ENCODE measurements around the gene SERPINA6. TPM values are rescaled to one million over a fixed set of nuclear protein-coding genes. Genes with fewer than 3 reads are reported as not detected.

SERPINA6 gene
- total RNA-seq, 2 donors from 2014 or later = not detected

DNA sequence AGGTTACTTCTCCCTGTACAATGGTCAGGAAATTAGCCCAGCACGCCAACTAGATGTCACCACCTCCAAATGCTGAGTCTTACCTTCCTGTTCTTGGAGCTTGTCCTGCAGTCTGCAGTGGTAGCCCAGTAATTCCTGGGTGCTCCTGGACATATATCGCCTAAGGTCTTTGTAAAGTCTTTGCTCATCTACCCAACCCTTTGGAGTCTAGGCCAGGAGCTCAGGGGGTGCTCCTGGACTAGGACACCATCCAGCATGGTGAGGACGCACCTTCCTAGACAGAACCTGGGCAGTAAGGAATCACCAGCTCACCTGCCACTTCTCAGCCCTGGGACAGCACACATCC, 30.6 kb downstream of the SERPINA6 start:
- H3K27me3 ChIP-seq = no peaks in the 10 kb centered on the region
- TF ChIP-seq, protein P1, sequence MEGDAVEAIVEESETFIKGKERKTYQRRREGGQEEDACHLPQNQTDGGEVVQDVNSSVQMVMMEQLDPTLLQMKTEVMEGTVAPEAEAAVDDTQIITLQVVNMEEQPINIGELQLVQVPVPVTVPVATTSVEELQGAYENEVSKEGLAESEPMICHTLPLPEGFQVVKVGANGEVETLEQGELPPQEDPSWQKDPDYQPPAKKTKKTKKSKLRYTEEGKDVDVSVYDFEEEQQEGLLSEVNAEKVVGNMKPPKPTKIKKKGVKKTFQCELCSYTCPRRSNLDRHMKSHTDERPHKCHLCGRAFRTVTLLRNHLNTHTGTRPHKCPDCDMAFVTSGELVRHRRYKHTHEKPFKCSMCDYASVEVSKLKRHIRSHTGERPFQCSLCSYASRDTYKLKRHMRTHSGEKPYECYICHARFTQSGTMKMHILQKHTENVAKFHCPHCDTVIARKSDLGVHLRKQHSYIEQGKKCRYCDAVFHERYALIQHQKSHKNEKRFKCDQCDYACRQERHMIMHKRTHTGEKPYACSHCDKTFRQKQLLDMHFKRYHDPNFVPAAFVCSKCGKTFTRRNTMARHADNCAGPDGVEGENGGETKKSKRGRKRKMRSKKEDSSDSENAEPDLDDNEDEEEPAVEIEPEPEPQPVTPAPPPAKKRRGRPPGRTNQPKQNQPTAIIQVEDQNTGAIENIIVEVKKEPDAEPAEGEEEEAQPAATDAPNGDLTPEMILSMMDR (IDR thresholded peaks at IDR 0.05) = no peak
- H3K4me3 ChIP-seq = no peak overlapping the region
- no peaks in the 10 kb centered on the region for H3K36me3 ChIP-seq
- H3K27ac ChIP-seq = no peak overlapping the region
- no peaks in the 10 kb centered on the region for H3K4me1 ChIP-seq
- H3K9me3 ChIP-seq = no peaks in the 10 kb centered on the region
- DNase-seq (ENCODE audit: low spot score) = no peak

DNA sequence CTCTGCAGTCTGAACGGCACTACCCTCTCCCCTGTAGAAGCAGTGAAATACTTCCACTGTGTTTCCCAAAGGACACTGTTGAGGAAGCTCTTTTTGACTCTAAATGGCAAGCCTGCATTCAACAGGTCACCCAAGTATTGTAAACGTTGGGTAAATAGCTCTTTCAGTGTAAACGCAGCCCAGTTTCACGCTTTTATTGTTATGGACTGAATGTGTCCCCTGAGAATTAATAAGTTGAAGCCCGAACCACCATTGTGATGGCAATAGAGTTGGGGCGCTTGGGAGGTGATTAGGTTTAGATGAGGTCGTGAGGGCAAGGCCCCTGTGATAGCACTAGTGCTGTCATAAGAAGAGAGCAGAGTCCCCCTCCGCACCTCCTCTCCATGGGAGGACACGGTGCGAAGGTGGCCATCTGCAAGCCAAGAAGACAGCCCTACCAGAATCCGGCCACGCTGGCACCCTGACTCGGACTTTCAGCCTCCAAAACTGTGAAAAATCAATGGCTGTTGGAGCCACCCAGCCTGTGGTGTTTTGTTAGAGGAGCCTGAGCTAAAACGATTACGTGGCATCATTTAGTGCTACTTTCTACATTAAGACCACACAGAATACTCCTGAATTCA, 31.1 kb downstream of the SERPINA6 start:
- Histone ChIP-seq H3K9me3 (no peaks in the 10 kb centered on the region), H3K36me3 (no peaks in the 10 kb centered on the region), H3K4me1 (no peaks in the 10 kb centered on the region), H3K27ac (no peak overlapping the region), H3K27me3 (no peaks in the 10 kb centered on the region), H3K4me3 (no peak overlapping the region)
- DNase-seq (ENCODE audit: low spot score) = peak; percentile 28
- TF ChIP-seq, protein P1 (IDR thresholded peaks at IDR 0.05) = no peak

DNA sequence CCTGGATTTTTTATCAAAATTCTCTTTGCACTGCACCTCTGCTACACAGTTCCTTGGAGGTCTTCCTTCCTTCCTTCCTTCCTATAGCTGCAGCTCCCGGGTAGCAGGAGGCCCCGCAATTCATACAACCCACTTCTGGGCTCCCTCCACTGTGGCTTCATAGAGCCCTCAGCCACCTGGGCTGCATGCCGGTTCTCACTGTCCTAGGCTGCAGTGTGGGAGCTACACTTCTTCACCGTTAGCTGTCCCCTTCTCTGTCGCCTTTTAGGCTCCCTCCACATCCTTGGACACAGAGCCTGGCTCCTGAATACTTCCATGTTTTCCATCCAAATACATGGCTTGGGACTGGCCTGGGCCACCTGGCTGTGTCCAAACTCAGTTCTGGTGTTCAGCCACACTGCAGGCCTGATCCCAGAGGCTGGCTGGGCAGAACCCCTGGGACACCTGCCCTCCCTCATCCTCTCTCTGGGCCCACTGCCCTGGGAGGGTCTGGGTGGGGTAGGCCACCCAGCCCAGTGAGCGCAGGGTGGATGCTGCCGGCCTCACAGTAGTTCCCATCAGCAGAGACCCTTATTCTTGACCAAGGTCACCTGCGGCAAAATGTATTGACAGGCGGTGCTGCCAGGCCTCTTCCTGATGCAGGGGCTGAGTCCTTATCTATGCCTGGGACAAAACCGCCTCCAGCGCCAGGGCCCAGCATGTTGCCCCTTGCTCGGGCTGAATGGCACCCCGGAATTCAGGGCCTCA, 31.8 kb downstream of the SERPINA6 start:
- TF ChIP-seq, protein P1 (IDR thresholded peaks at IDR 0.05) = no peak
- H3K27me3 ChIP-seq = no peaks in the 10 kb centered on the region
- H3K4me1 ChIP-seq = no peaks in the 10 kb centered on the region
- no peaks in the 10 kb centered on the region for H3K9me3 ChIP-seq
- no peak overlapping the region for H3K4me3 ChIP-seq
- no peaks in the 10 kb centered on the region for H3K36me3 ChIP-seq
- DNase-seq (ENCODE audit: low spot score) = peak; percentile 47
- no peak overlapping the region for H3K27ac ChIP-seq

DNA sequence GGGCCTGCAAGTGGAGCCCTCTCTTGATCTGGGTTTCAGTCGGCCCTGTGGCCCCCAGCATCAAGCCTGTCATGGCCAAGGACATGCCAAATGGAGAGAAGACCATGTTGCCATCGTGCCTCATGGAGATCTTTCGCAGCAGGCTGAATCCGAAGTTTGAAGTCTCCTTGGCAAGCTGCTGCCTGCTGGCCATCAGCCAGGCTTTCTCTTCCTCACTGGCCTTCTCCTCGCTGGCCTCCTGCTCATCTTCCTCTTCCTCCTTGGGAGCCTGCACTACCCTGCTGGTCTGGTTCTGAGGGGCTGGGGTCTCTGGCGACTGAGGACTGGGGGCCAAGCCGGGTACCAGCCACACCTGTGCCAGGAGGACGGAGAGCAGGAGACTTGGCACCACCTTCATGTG, 32.9 kb downstream of the SERPINA6 start:
- Histone ChIP-seq H3K9me3 (no peaks in the 10 kb centered on the region), H3K36me3 (no peaks in the 10 kb centered on the region), H3K27ac (no peak overlapping the region), H3K4me1 (no peaks in the 10 kb centered on the region), H3K27me3 (no peaks in the 10 kb centered on the region), H3K4me3 (no peak overlapping the region)
- TF ChIP-seq, protein P1 (IDR thresholded peaks at IDR 0.05) = no peak
- peak; percentile 44 for DNase-seq (ENCODE audit: low spot score)

DNA sequence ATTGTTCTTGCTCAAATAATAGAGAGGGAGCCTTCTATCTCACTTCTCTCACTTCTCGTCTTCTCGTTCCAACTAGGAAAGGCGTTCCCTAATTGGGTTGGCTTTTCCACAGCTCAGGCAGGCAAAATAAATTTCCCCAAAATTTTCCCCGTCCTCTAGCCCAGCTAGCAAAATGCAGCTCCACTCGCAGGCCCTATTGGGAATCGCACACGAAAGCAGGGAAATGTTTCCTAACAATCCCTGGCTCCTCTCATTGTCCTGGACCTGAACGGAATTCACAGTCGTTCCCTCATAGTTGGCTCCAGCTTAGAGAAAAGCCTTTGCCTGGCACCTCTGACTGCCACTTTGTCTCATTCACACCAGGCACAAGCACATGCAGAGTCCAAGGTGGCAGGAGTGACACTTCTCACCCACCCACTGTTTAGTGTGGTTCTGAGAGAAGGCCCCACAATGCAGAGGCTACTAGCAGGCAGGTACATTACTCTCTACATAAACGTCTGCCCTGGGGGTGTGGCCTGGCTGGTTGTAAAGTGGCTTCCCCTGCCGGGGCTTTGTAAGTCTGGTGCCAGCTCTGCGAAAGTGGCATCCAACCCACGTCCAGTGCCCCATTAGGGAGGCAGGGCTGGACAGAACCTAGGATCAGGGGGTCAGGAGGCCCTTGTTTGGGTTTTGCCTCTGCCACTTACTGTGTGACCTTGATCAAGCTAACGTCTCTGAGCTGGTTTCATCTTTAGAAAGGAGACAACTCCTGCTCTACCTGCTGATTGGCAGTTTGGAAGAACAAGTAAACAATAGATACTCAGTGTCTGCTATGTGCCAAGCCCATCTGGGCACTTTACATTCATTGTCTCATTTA, 34.3 kb downstream of the SERPINA6 start:
- peak; percentile 50 for DNase-seq (ENCODE audit: low spot score)
- Histone ChIP-seq H3K27me3 (no peaks in the 10 kb centered on the region), H3K9me3 (no peaks in the 10 kb centered on the region), H3K4me3 (no peak overlapping the region), H3K27ac (no peak overlapping the region), H3K4me1 (no peaks in the 10 kb centered on the region), H3K36me3 (no peaks in the 10 kb centered on the region)
- TF ChIP-seq, protein P1 (IDR thresholded peaks at IDR 0.05) = no peak
